GM21576 (cell line): ENCODE data around the gene ZNF738.
"Not testable (repeated sequence)": the region's sequence is repeated elsewhere in the genome, so short reads cannot be mapped to it uniquely, and the experiment has no call there.

Source experiments
- ATAC-seq: cut with Tn5 transposase; IDR thresholded peaks from one replicate; pipeline ENCODE4 v1.9.1; 2021; ENCODE audit warnings: mild to moderate bottlenecking, moderate library complexity; ENCODE audit not compliant: unreplicated experiment

Gene ZNF738

GRCh38 chr19:21358768-21359451, at the start of gene ZNF738:
Gene ZNF738, plus strand, starts transcription at chr19:21359000. Its CDS starts 141 bp downstream, at chr19:21359141.
- ATAC-seq = peak; percentile 95

GRCh38 chr19:21312807-21313206, 46.0 kb upstream of the ZNF738 start:
- ATAC-seq = not testable (repeated sequence)

- ATAC-seq = no peak
Measured at GRCh38 chr19:21314676-21315075, 44.1 kb upstream of the ZNF738 start.

- no peak for ATAC-seq
Measured at GRCh38 chr19:21317821-21318220, 41.0 kb upstream of the ZNF738 start.

- no peak for ATAC-seq
Measured at GRCh38 chr19:21321134-21321533, 37.7 kb upstream of the ZNF738 start.

- no peak for ATAC-seq
Measured at GRCh38 chr19:21321996-21322395, 36.8 kb upstream of the ZNF738 start.

GRCh38 chr19:21322528-21322927, 36.3 kb upstream of the ZNF738 start:
- no peak for ATAC-seq

GRCh38 chr19:21323000-21323399, 35.8 kb upstream of the ZNF738 start:
- no peak for ATAC-seq

- no peak for ATAC-seq
Measured at GRCh38 chr19:21326169-21326568, 32.6 kb upstream of the ZNF738 start.

GRCh38 chr19:21328406-21328805, 30.4 kb upstream of the ZNF738 start:
- no peak for ATAC-seq

- peak; percentile 100 for ATAC-seq
Measured at GRCh38 chr19:21328885-21329605, 29.8 kb upstream of the ZNF738 start, which contains the start of gene ZNF708. Gene ZNF708, minus strand, starts transcription at chr19:21329410. Its CDS starts 198 bp downstream, at chr19:21329212.

GRCh38 chr19:21335721-21336120, 23.1 kb upstream of the ZNF738 start:
- ATAC-seq = no peak

GRCh38 chr19:21344841-21345240, 14.0 kb upstream of the ZNF738 start:
- ATAC-seq = not testable (repeated sequence)

- ATAC-seq = no peak
Measured at GRCh38 chr19:21352830-21353229, 6.0 kb upstream of the ZNF738 start.

GRCh38 chr19:21362291-21362690, 3.5 kb downstream of the ZNF738 start:
- no peak for ATAC-seq

GRCh38 chr19:21383980-21384582, 25.3 kb downstream of the ZNF738 start:
- ATAC-seq = no peak

- no peak for ATAC-seq
Measured at GRCh38 chr19:21396121-21396520, 37.3 kb downstream of the ZNF738 start.

GRCh38 chr19:21396893-21397572, 38.2 kb downstream of the ZNF738 start, which contains the start of gene ZNF493:
Gene ZNF493, plus strand, starts transcription at chr19:21397133. Its CDS starts 105 bp downstream, at chr19:21397238.
- peak; percentile 100 for ATAC-seq

- no peak for ATAC-seq
Measured at GRCh38 chr19:21398851-21399250, 40.1 kb downstream of the ZNF738 start.

- no peak for ATAC-seq
Measured at GRCh38 chr19:21402303-21402985, 43.6 kb downstream of the ZNF738 start.

- no peak for ATAC-seq
Measured at GRCh38 chr19:21410166-21410565, 51.4 kb downstream of the ZNF738 start.
